Caco-2 (cell line): ENCODE data around the gene PTPN6. TPM values are rescaled to one million over a fixed set of nuclear protein-coding genes. Genes with fewer than 3 reads are reported as not detected.
A peak's percentile ranks its signal among the peaks of the same experiment; 100 is the strongest.

ENCODE experiments used
- BruUV-seq: library from RNA; stranded (reverse); fragments of 400-500 nt; replicated peaks from 2 replicates; lab custom pipeline; 2021; lab: Mats Ljungman, UMichigan
- CTCF ChIA-PET: fragments of 300-600 bp; sonication (Branson Sonifier 250); formaldehyde crosslinking; loops from one replicate; lab custom pipeline; 2022; ENCODE audit warnings: antibody characterized with exemption; lab: Charles Lee
- POLR2A ChIA-PET: fragments of 300-600 bp; sonication (Branson Sonifier 250); formaldehyde crosslinking; loops from one replicate; lab custom pipeline; 2022; ENCODE audit warnings: antibody characterized with exemption; lab: Charles Lee
- DNase-seq, 2 experiments: peaks; one replicate each; pipeline versions ENCODE4 v3.0.0 to v3.0.0-alpha.2; 2020 to 2022
- H3K27me3 ChIP-seq: replicated peaks from 2 replicates; pipeline ENCODE4 v1.6.0; 2011; ENCODE audit warnings: low read length; ENCODE audit not compliant: control insufficient read depth, insufficient read depth
- H3K36me3 ChIP-seq: 2 replicates; pipeline ENCODE4 v1.5.1; 2011; ENCODE audit warnings: low read length; ENCODE audit not compliant: control insufficient read depth, insufficient read depth
- H3K4me1 ChIP-seq: fragments of 250-450 bp; sonication (Bioruptor Pico); 2 replicates; pipeline ENCODE4 v1.5.1; 2020; ENCODE audit warnings: mild to moderate bottlenecking
- H3K4me3 ChIP-seq: 2 replicates; pipeline ENCODE4 v1.5.1; 2011; ENCODE audit warnings: low read depth, mild to moderate bottlenecking, control low read depth, low read length
- H3K9me3 ChIP-seq: fragments of 250-450 bp; sonication (Bioruptor Pico); 2 replicates; pipeline ENCODE4 v1.5.1; 2020; ENCODE audit warnings: mild to moderate bottlenecking, moderate library complexity
- H3K27ac Mint-ChIP-seq: one replicate; pipeline ENCODE4 v1.8.0; 2022; ENCODE audit warnings: mixed read lengths; ENCODE audit not compliant: unreplicated experiment
- H3K27me3 Mint-ChIP-seq: one replicate; pipeline ENCODE4 v1.8.0; 2022; ENCODE audit warnings: mixed read lengths; ENCODE audit not compliant: insufficient read depth, unreplicated experiment
- H3K36me3 Mint-ChIP-seq: one replicate; pipeline ENCODE4 v1.8.0; 2022; ENCODE audit warnings: mild to moderate bottlenecking, mixed read lengths; ENCODE audit not compliant: insufficient read depth, unreplicated experiment
- H3K4me1 Mint-ChIP-seq: one replicate; pipeline ENCODE4 v1.8.0; 2022; ENCODE audit warnings: low read depth, mixed read lengths; ENCODE audit not compliant: unreplicated experiment
- H3K4me3 Mint-ChIP-seq: one replicate; pipeline ENCODE4 v1.8.0; 2022; ENCODE audit warnings: mild to moderate bottlenecking, moderate library complexity, mixed read lengths; ENCODE audit not compliant: unreplicated experiment
- H3K9me3 Mint-ChIP-seq: one replicate; pipeline ENCODE4 v1.8.0; 2022; ENCODE audit warnings: mixed read lengths; ENCODE audit not compliant: unreplicated experiment
- intact Hi-C: fragments of 100-400 bp; cut with micrococcal nuclease; formaldehyde crosslinking; loops from one replicate; pipeline ENCODE4 v1.10.0; 2022; ENCODE audit not compliant: unreplicated experiment
- total RNA-seq: library from RNA; stranded (reverse); gene quantifications from 2 replicates; pipeline ENCODE4 v1.2.3, GENCODE V29; 2022
- TF ChIP-seq, protein P1 (sequence below), 2 experiments: fragments of 200-600 bp in 1 of 2; IDR thresholded peaks; 1 replicate in 1 of 2; 2 replicates in 1 of 2; pipeline versions ENCODE4 v1.5.1 to v1.8.0; 2011 to 2022; ENCODE audit warnings: antibody characterized with exemption in 1 of 2, control low read depth in 1 of 2, inconsistent platforms in 1 of 2, low read depth in 1 of 2, low read length in 1 of 2, mild to moderate bottlenecking in 1 of 2, moderate library complexity in 1 of 2; ENCODE audit not compliant: insufficient read depth in 1 of 2, severe bottlenecking in 1 of 2, unreplicated experiment in 1 of 2

The PTPN6 gene
- total RNA-seq, 1 experiment from 2014 or later = 43.9 TPM

DNA sequence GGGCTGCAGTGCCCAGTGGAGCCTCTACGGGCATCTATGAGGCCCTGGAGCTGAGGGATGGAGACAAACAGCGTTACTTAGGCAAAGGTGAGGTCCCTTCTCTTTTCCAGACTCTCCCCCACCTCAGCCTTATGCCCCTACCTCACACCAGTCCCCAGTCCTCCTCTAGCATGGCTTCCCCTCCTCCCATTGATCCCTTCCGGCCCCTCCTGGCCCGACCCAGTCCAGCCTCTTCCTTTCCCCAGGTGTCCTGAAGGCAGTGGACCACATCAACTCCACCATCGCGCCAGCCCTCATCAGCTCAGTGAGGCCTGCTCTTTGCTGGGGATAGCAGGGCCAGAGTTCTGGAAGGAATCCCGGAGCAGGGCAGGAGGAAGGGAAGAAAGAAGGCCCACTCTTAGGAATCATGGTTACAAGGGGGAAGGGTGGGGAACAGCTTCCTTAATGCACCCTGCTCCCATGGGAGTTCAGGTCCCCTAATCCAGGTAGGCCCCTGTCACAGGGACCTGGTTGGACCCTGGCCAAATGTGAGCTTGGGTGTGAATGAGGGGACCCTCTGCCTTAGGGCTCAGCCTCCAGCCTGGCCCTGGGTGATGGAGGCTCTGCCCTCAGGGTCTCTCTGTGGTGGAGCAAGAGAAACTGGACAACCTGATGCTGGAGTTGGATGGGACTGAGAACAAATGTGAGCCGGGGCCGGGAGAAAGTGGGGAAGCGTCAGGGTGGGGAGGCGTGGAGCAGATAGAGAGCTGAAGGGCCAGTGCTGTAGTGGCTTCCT, 34.5 kb upstream of the PTPN6 start:
- no peaks in the 10 kb centered on the region for H3K27me3 ChIP-seq
- CTCF ChIA-PET = interaction anchor here (0.6 to 1.7 kb wide), 3 partner anchors 15 to 706 kb away, joined by 3 to 5 read pairs (median 5); no protein-coding TSS in a partner anchor
- no peak overlapping the region for H3K4me3 ChIP-seq
- H3K4me1 Mint-ChIP-seq = peaks cover 9% of the 10 kb centered on the region
- intact Hi-C loops = no loop called here
- TSS peak; percentile 18 for BruUV-seq
- peaks cover 7% of the 10 kb centered on the region for H3K36me3 Mint-ChIP-seq
- no peak overlapping the region for H3K27ac Mint-ChIP-seq
- no peak for DNase-seq
- H3K9me3 ChIP-seq = no peaks in the 10 kb centered on the region
- H3K36me3 ChIP-seq = peaks cover 1% of the 10 kb centered on the region
- TF ChIP-seq, protein P1, sequence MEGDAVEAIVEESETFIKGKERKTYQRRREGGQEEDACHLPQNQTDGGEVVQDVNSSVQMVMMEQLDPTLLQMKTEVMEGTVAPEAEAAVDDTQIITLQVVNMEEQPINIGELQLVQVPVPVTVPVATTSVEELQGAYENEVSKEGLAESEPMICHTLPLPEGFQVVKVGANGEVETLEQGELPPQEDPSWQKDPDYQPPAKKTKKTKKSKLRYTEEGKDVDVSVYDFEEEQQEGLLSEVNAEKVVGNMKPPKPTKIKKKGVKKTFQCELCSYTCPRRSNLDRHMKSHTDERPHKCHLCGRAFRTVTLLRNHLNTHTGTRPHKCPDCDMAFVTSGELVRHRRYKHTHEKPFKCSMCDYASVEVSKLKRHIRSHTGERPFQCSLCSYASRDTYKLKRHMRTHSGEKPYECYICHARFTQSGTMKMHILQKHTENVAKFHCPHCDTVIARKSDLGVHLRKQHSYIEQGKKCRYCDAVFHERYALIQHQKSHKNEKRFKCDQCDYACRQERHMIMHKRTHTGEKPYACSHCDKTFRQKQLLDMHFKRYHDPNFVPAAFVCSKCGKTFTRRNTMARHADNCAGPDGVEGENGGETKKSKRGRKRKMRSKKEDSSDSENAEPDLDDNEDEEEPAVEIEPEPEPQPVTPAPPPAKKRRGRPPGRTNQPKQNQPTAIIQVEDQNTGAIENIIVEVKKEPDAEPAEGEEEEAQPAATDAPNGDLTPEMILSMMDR (IDR thresholded peaks at IDR 0.05; ENCODE audit: insufficient read depth in 1 of 2, low read depth in 1 of 2, low read length in 1 of 2, severe bottlenecking in 1 of 2, unreplicated experiment in 1 of 2) = no peak
- POLR2A ChIA-PET = interaction anchor here (1.3 kb wide), 1 partner anchor 27 kb away, joined by 4 read pairs; the partner anchor contains the start of genes C12orf57 and RNU7-1
- H3K27me3 Mint-ChIP-seq = no peaks in the 10 kb centered on the region
- H3K4me3 Mint-ChIP-seq = no peak overlapping the region
- H3K4me1 ChIP-seq = peaks cover 14% of the 10 kb centered on the region
- H3K9me3 Mint-ChIP-seq = no peaks in the 10 kb centered on the region

- no peaks in the 10 kb centered on the region for H3K9me3 ChIP-seq
- no peaks in the 10 kb centered on the region for H3K27me3 ChIP-seq
- TF ChIP-seq, protein P1 (IDR thresholded peaks at IDR 0.05; ENCODE audit: insufficient read depth in 1 of 2, low read depth in 1 of 2, low read length in 1 of 2, severe bottlenecking in 1 of 2, unreplicated experiment in 1 of 2) = no peak
- no peaks in the 10 kb centered on the region for H3K27me3 Mint-ChIP-seq
- POLR2A ChIA-PET = interaction anchor here (1.2 to 1.3 kb wide), 2 partner anchors 26 to 65 kb away, joined by 4 to 6 read pairs; partner anchors contain the start of genes C12orf57, RNU7-1 and USP5
- no peak overlapping the region for H3K4me3 Mint-ChIP-seq
- no peak for DNase-seq
- intact Hi-C loops = no loop called here
- no peak overlapping the region for H3K27ac Mint-ChIP-seq
- no TSS peak for BruUV-seq
- no peak overlapping the region for H3K4me3 ChIP-seq
- H3K9me3 Mint-ChIP-seq = no peaks in the 10 kb centered on the region
- peaks cover 14% of the 10 kb centered on the region for H3K4me1 ChIP-seq
- H3K4me1 Mint-ChIP-seq = peaks cover 9% of the 10 kb centered on the region
- H3K36me3 ChIP-seq = peaks cover 1% of the 10 kb centered on the region
- CTCF ChIA-PET = interaction anchor here (1.7 kb wide), 1 partner anchor 48 kb away, joined by 5 read pairs; no protein-coding TSS in a partner anchor
- H3K36me3 Mint-ChIP-seq = peaks cover 7% of the 10 kb centered on the region
Measured at GRCh38 chr12:6917491-6918231, 33.5 kb upstream of the PTPN6 start.

DNA sequence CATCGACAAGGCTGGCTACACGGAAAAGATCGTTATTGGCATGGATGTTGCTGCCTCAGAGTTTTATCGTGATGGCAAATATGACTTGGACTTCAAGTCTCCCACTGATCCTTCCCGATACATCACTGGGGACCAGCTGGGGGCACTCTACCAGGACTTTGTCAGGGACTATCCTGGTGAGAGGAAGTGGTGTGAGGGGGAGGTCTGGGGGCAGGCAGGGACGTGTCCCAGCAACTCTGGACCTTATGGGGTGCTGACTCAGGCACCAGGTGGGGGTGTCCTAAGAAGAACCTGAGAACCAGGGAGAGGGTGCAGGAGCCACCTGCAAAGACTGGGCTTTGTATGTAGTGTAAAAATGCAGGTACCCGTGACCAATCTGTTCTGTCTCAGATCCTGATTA, 31.6 kb upstream of the PTPN6 start:
- TF ChIP-seq, protein P1 (IDR thresholded peaks at IDR 0.05; ENCODE audit: insufficient read depth in 1 of 2, low read depth in 1 of 2, low read length in 1 of 2, severe bottlenecking in 1 of 2, unreplicated experiment in 1 of 2) = no peak
- no TSS peak for BruUV-seq

More for the DNA sequence above, 31.6 kb upstream of the PTPN6 start:
- no peaks in the 10 kb centered on the region for H3K9me3 Mint-ChIP-seq
- ChIA-PET POLR2A (interaction anchor here (0.6 kb wide), 1 partner anchor 194 kb away, joined by 11 read pairs; no protein-coding TSS in a partner anchor), CTCF (no interaction called here)
- Histone ChIP-seq H3K36me3 (peaks cover 1% of the 10 kb centered on the region), H3K4me3 (no peak overlapping the region), H3K9me3 (no peaks in the 10 kb centered on the region), H3K27me3 (no peaks in the 10 kb centered on the region), H3K4me1 (peaks cover 11% of the 10 kb centered on the region)
- no peak for DNase-seq
- H3K27ac Mint-ChIP-seq = no peak overlapping the region
- intact Hi-C loops = no loop called here
- no peak overlapping the region for H3K4me3 Mint-ChIP-seq
- H3K27me3 Mint-ChIP-seq = no peaks in the 10 kb centered on the region
- H3K36me3 Mint-ChIP-seq = peaks cover 7% of the 10 kb centered on the region
- H3K4me1 Mint-ChIP-seq = peaks cover 5% of the 10 kb centered on the region
